VCaP (cell line): ENCODE measurements around the gene RFC3.
A peak's percentile ranks its signal among the peaks of the same experiment; 100 is the strongest.

Experiments used
- H3K27ac ChIP-seq: fragments of 450-650 bp; 2 replicates; pipeline ENCODE4 v1.5.1; 2017
- TF ChIP-seq, protein P1 (sequence below): fragments of 450-650 bp; conservative IDR thresholded peaks from 2 replicates; pipeline ENCODE4 v1.5.1; 2017; ENCODE audit warnings: mild to moderate bottlenecking, moderate library complexity

The RFC3 gene

GRCh38 chr13:33869005-33869404, 51.1 kb downstream of the RFC3 start:
- no peak overlapping the region for H3K27ac ChIP-seq

GRCh38 chr13:33870046-33870668, 52.2 kb downstream of the RFC3 start:
- TF ChIP-seq, protein P1, sequence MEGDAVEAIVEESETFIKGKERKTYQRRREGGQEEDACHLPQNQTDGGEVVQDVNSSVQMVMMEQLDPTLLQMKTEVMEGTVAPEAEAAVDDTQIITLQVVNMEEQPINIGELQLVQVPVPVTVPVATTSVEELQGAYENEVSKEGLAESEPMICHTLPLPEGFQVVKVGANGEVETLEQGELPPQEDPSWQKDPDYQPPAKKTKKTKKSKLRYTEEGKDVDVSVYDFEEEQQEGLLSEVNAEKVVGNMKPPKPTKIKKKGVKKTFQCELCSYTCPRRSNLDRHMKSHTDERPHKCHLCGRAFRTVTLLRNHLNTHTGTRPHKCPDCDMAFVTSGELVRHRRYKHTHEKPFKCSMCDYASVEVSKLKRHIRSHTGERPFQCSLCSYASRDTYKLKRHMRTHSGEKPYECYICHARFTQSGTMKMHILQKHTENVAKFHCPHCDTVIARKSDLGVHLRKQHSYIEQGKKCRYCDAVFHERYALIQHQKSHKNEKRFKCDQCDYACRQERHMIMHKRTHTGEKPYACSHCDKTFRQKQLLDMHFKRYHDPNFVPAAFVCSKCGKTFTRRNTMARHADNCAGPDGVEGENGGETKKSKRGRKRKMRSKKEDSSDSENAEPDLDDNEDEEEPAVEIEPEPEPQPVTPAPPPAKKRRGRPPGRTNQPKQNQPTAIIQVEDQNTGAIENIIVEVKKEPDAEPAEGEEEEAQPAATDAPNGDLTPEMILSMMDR: no peak
- peak overlapping the region; percentile 18; the same call in 1 of the 2 replicates for H3K27ac ChIP-seq

More at GRCh38 chr13:33869005-33869404, 51.1 kb downstream of the RFC3 start:
- TF ChIP-seq, protein P1: no peak

- no peak overlapping the region for H3K27ac ChIP-seq
- TF ChIP-seq, protein P1: no peak
Observed at GRCh38 chr13:33871207-33872004, 53.5 kb downstream of the RFC3 start.

- no peak overlapping the region for H3K27ac ChIP-seq
- TF ChIP-seq, protein P1: no peak
Observed at GRCh38 chr13:33872005-33872351, 54.0 kb downstream of the RFC3 start.

GRCh38 chr13:33873251-33873908, 55.4 kb downstream of the RFC3 start:
- H3K27ac ChIP-seq: no peak overlapping the region
- TF ChIP-seq, protein P1: no peak

- H3K27ac ChIP-seq: no peak overlapping the region
- TF ChIP-seq, protein P1: peak; percentile 40
Observed at GRCh38 chr13:33874871-33875270, 56.9 kb downstream of the RFC3 start.
